22Rv1 (cell line): ENCODE measurements around the gene TMTC1.

Experiments used
- CTCF ChIP-seq: fragments of 450-650 bp; IDR thresholded peaks from 2 replicates; pipeline ENCODE4 v1.5.1; 2017; ENCODE audit warnings: mild to moderate bottlenecking
- ZFX ChIP-seq: fragments of 450-650 bp; IDR thresholded peaks from 2 replicates; pipeline ENCODE4 v1.6.1; 2017; ENCODE audit warnings: antibody characterized with exemption, borderline replicate concordance

GRCh38 chr12:29796823-29797263, 13.1 kb upstream of the TMTC1 start:
- TF ChIP-seq CTCF: no peak
- TF ChIP-seq ZFX: no peak
